Muscle layer of duodenum (tissue), 2 donors: ENCODE measurements around the gene LRFN2.

Experiments used
- H3K27ac ChIP-seq: one replicate; pipeline ENCODE4 v1.7.0; 2013; ENCODE audit warnings: mild to moderate bottlenecking, low read length
- H3K27me3 ChIP-seq: one replicate; pipeline ENCODE4 v1.7.0; 2013; ENCODE audit warnings: low read depth, mild to moderate bottlenecking, control low read depth, low read length
- H3K36me3 ChIP-seq, 2 donors: one replicate each; pipeline ENCODE4 v1.7.0; 2013; ENCODE audit warnings: low read length in 2 of 2, control low read depth in 1 of 2, mild to moderate bottlenecking in 1 of 2; ENCODE audit not compliant: insufficient read depth in 2 of 2, control insufficient read depth in 1 of 2
- H3K4me1 ChIP-seq, 2 donors: one replicate each; pipeline ENCODE4 v1.7.0; 2013; ENCODE audit warnings: low read length in 2 of 2, mild to moderate bottlenecking in 2 of 2, control low read depth in 1 of 2, moderate library complexity in 1 of 2; ENCODE audit not compliant: insufficient read depth in 2 of 2, control insufficient read depth in 1 of 2
- H3K4me3 ChIP-seq, 2 donors: one replicate each; pipeline ENCODE4 v1.7.0; 2013; ENCODE audit warnings: low read length in 2 of 2, low read depth in 1 of 2, mild to moderate bottlenecking in 1 of 2
- H3K9me3 ChIP-seq, 2 donors: one replicate each; pipeline ENCODE4 v1.7.0; 2013; ENCODE audit warnings: low read length in 2 of 2, control low read depth in 1 of 2, mild to moderate bottlenecking in 1 of 2; ENCODE audit not compliant: control insufficient read depth in 1 of 2
- donor health status: healthy.

LRFN2 gene

GRCh38 chr6:40380271-40380670, 206.9 kb downstream of the LRFN2 start:
- Histone ChIP-seq H3K4me3 (no peak overlapping the region), H3K36me3 (no peaks in the 10 kb centered on the region), H3K27me3 (no peaks in the 10 kb centered on the region), H3K4me1 (no peaks in the 10 kb centered on the region), H3K9me3 (no peaks in the 10 kb centered on the region), H3K27ac (no peak overlapping the region)

GRCh38 chr6:40379811-40380210, 207.4 kb downstream of the LRFN2 start:
- Histone ChIP-seq H3K4me3 (no peak overlapping the region), H3K27ac (no peak overlapping the region), H3K9me3 (no peaks in the 10 kb centered on the region), H3K36me3 (no peaks in the 10 kb centered on the region), H3K27me3 (no peaks in the 10 kb centered on the region), H3K4me1 (no peaks in the 10 kb centered on the region)

- H3K4me1 ChIP-seq, result no peaks in the 10 kb centered on the region
Observed at GRCh38 chr6:40378725-40379074, 208.5 kb downstream of the LRFN2 start.

GRCh38 chr6:40378071-40378724, 209.0 kb downstream of the LRFN2 start:
- no peaks in the 10 kb centered on the region for H3K36me3 ChIP-seq
- H3K9me3 ChIP-seq, result no peaks in the 10 kb centered on the region
- H3K27me3 ChIP-seq, result no peaks in the 10 kb centered on the region
- H3K27ac ChIP-seq, result no peak overlapping the region
- no peaks in the 10 kb centered on the region for H3K4me1 ChIP-seq
- no peak overlapping the region for H3K4me3 ChIP-seq

More at GRCh38 chr6:40378725-40379074, 208.5 kb downstream of the LRFN2 start:
- no peaks in the 10 kb centered on the region for H3K36me3 ChIP-seq
- no peaks in the 10 kb centered on the region for H3K9me3 ChIP-seq
- H3K27ac ChIP-seq, result no peak overlapping the region
- H3K4me3 ChIP-seq, result no peak overlapping the region
- H3K27me3 ChIP-seq, result no peaks in the 10 kb centered on the region

- H3K36me3 ChIP-seq, result no peaks in the 10 kb centered on the region
- H3K9me3 ChIP-seq, result no peaks in the 10 kb centered on the region
- H3K27ac ChIP-seq, result no peak overlapping the region
- H3K4me3 ChIP-seq, result no peak overlapping the region
- no peaks in the 10 kb centered on the region for H3K27me3 ChIP-seq
- H3K4me1 ChIP-seq, result no peaks in the 10 kb centered on the region
Observed at GRCh38 chr6:40377173-40377806, 209.9 kb downstream of the LRFN2 start.

GRCh38 chr6:40376113-40376650, 211.0 kb downstream of the LRFN2 start:
- no peaks in the 10 kb centered on the region for H3K36me3 ChIP-seq
- no peaks in the 10 kb centered on the region for H3K9me3 ChIP-seq
- H3K4me3 ChIP-seq, result no peak overlapping the region
- H3K4me1 ChIP-seq, result no peaks in the 10 kb centered on the region
- H3K27ac ChIP-seq, result no peak overlapping the region
- H3K27me3 ChIP-seq, result no peaks in the 10 kb centered on the region

- no peaks in the 10 kb centered on the region for H3K9me3 ChIP-seq
- no peak overlapping the region for H3K27ac ChIP-seq
- H3K4me1 ChIP-seq, result no peaks in the 10 kb centered on the region
- H3K4me3 ChIP-seq, result no peak overlapping the region
- no peaks in the 10 kb centered on the region for H3K27me3 ChIP-seq
- no peaks in the 10 kb centered on the region for H3K36me3 ChIP-seq
Observed at GRCh38 chr6:40373267-40373666, 213.9 kb downstream of the LRFN2 start.

- Histone ChIP-seq H3K36me3 (no peaks in the 10 kb centered on the region), H3K4me1 (no peaks in the 10 kb centered on the region), H3K9me3 (no peaks in the 10 kb centered on the region), H3K27ac (no peak overlapping the region), H3K27me3 (no peaks in the 10 kb centered on the region), H3K4me3 (no peak overlapping the region)
Observed at GRCh38 chr6:40371621-40372020, 215.5 kb downstream of the LRFN2 start.

GRCh38 chr6:40371095-40371494, 216.1 kb downstream of the LRFN2 start:
- Histone ChIP-seq H3K27ac (no peak overlapping the region), H3K4me1 (no peaks in the 10 kb centered on the region), H3K27me3 (no peaks in the 10 kb centered on the region), H3K36me3 (no peaks in the 10 kb centered on the region), H3K9me3 (no peaks in the 10 kb centered on the region), H3K4me3 (no peak overlapping the region)

- H3K27me3 ChIP-seq, result no peaks in the 10 kb centered on the region
- H3K27ac ChIP-seq, result no peak overlapping the region
- H3K4me3 ChIP-seq, result no peak overlapping the region
- no peaks in the 10 kb centered on the region for H3K4me1 ChIP-seq
- no peaks in the 10 kb centered on the region for H3K9me3 ChIP-seq
- no peaks in the 10 kb centered on the region for H3K36me3 ChIP-seq
Observed at GRCh38 chr6:40369891-40370290, 217.3 kb downstream of the LRFN2 start.

GRCh38 chr6:40369042-40369441, 218.1 kb downstream of the LRFN2 start:
- Histone ChIP-seq H3K27me3 (no peaks in the 10 kb centered on the region), H3K27ac (no peak overlapping the region), H3K4me1 (no peaks in the 10 kb centered on the region)

GRCh38 chr6:40362859-40363258, 224.3 kb downstream of the LRFN2 start:
- no peaks in the 10 kb centered on the region for H3K27me3 ChIP-seq
- no peaks in the 10 kb centered on the region for H3K4me1 ChIP-seq
- no peak overlapping the region for H3K27ac ChIP-seq
- no peaks in the 10 kb centered on the region for H3K36me3 ChIP-seq
- no peak overlapping the region for H3K4me3 ChIP-seq
- H3K9me3 ChIP-seq, result no peaks in the 10 kb centered on the region

More at GRCh38 chr6:40369042-40369441, 218.1 kb downstream of the LRFN2 start:
- Histone ChIP-seq H3K4me3 (no peak overlapping the region), H3K9me3 (no peaks in the 10 kb centered on the region), H3K36me3 (no peaks in the 10 kb centered on the region)
